ENCODE data around the gene GBF1. TPM values are rescaled to one million over a fixed set of nuclear protein-coding genes. Genes with fewer than 3 reads are reported as not detected.

The GBF1 gene
- total and polyA plus RNA-seq, 10 of the 15 experiments (the other 5 are each of a cell fraction or from before 2014, with no cell fraction given), result 0.82 to 42.0 (median 21.8) TPM

GRCh38 chr10:102394801-102395399 lies 149.6 kb downstream of the GBF1 start (continued):
- TF ChIP-seq, protein P1, sequence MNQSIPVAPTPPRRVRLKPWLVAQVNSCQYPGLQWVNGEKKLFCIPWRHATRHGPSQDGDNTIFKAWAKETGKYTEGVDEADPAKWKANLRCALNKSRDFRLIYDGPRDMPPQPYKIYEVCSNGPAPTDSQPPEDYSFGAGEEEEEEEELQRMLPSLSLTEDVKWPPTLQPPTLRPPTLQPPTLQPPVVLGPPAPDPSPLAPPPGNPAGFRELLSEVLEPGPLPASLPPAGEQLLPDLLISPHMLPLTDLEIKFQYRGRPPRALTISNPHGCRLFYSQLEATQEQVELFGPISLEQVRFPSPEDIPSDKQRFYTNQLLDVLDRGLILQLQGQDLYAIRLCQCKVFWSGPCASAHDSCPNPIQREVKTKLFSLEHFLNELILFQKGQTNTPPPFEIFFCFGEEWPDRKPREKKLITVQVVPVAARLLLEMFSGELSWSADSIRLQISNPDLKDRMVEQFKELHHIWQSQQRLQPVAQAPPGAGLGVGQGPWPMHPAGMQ (IDR thresholded peaks at IDR 0.05; ENCODE audit: borderline replicate concordance), result no peak
- TF ChIP-seq PAX8 (IDR thresholded peaks at IDR 0.05), result no peak
- TF ChIP-seq REST (IDR thresholded peaks at IDR 0.05; ENCODE audit: low read depth, low read length), result no peak
- no peak for TF ChIP-seq ELK1 (IDR thresholded peaks at IDR 0.05; ENCODE audit: low read depth, low read length)
- no peak for TF ChIP-seq SPI1 (IDR thresholded peaks at IDR 0.05; ENCODE audit: borderline replicate concordance, insufficient read depth, low read depth, low read length)
- no peak for TF ChIP-seq IRF3 (IDR thresholded peaks at IDR 0.05)
- no peak for TF ChIP-seq SMAD1 (IDR thresholded peaks at IDR 0.05; ENCODE audit: low read depth, partially characterized antibody)
- TF ChIP-seq JUND (IDR thresholded peaks at IDR 0.05; ENCODE audit: low read depth, low read length), result no peak
- TF ChIP-seq TCF3 (IDR thresholded peaks at IDR 0.05; ENCODE audit: borderline replicate concordance, insufficient read depth, low read depth, low read length), result no peak
- no peak for TF ChIP-seq WRNIP1 (IDR thresholded peaks at IDR 0.05; ENCODE audit: borderline replicate concordance, low read depth, low read length)
- TF ChIP-seq HDAC6 (IDR thresholded peaks at IDR 0.05; ENCODE audit: unreplicated experiment), result no peak
- TF ChIP-seq, protein P2, sequence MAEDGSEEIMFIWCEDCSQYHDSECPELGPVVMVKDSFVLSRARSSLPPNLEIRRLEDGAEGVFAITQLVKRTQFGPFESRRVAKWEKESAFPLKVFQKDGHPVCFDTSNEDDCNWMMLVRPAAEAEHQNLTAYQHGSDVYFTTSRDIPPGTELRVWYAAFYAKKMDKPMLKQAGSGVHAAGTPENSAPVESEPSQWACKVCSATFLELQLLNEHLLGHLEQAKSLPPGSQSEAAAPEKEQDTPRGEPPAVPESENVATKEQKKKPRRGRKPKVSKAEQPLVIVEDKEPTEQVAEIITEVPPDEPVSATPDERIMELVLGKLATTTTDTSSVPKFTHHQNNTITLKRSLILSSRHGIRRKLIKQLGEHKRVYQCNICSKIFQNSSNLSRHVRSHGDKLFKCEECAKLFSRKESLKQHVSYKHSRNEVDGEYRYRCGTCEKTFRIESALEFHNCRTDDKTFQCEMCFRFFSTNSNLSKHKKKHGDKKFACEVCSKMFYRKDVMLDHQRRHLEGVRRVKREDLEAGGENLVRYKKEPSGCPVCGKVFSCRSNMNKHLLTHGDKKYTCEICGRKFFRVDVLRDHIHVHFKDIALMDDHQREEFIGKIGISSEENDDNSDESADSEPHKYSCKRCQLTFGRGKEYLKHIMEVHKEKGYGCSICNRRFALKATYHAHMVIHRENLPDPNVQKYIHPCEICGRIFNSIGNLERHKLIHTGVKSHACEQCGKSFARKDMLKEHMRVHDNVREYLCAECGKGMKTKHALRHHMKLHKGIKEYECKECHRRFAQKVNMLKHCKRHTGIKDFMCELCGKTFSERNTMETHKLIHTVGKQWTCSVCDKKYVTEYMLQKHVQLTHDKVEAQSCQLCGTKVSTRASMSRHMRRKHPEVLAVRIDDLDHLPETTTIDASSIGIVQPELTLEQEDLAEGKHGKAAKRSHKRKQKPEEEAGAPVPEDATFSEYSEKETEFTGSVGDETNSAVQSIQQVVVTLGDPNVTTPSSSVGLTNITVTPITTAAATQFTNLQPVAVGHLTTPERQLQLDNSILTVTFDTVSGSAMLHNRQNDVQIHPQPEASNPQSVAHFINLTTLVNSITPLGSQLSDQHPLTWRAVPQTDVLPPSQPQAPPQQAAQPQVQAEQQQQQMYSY (CRISPR knock-in tag; IDR thresholded peaks at IDR 0.05), result no peak
- TF ChIP-seq, protein P3, sequence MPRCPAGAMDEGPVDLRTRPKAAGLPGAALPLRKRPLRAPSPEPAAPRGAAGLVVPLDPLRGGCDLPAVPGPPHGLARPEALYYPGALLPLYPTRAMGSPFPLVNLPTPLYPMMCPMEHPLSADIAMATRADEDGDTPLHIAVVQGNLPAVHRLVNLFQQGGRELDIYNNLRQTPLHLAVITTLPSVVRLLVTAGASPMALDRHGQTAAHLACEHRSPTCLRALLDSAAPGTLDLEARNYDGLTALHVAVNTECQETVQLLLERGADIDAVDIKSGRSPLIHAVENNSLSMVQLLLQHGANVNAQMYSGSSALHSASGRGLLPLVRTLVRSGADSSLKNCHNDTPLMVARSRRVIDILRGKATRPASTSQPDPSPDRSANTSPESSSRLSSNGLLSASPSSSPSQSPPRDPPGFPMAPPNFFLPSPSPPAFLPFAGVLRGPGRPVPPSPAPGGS (IDR thresholded peaks at IDR 0.05; ENCODE audit: borderline replicate concordance, insufficient read depth, low read depth, low read length, poor library complexity, severe bottlenecking), result peak; percentile 69
- TF ChIP-seq SRF (IDR thresholded peaks at IDR 0.05; ENCODE audit: low read depth in 2 of 2, low read length in 2 of 2), result no peak
- no peak for TF ChIP-seq ZNF24 (IDR thresholded peaks at IDR 0.05)
- TF ChIP-seq SMC3 (IDR thresholded peaks at IDR 0.05; ENCODE audit: borderline replicate concordance, low read length), result no peak
- TF ChIP-seq SMAD5 (IDR thresholded peaks at IDR 0.05; ENCODE audit: low read depth), result no peak

All from GM12878 (cell line).